Right atrium auricular region (tissue), 2 donors: Measurements from ENCODE around the gene PALD1. TPM values are rescaled to one million over a fixed set of nuclear protein-coding genes. Genes with fewer than 3 reads are reported as not detected.

ENCODE experiments used
- DNase-seq: peaks from one replicate; pipeline ENCODE4 v3.0.0-alpha.2; 2019; ENCODE audit warnings: low spot score
- H3K27ac ChIP-seq, 2 donors: fragments of 200-600 bp; sonication (generic); 1 replicate in 1 of 2; 2 replicates in 1 of 2; pipeline ENCODE4 v1.5.1; 2016 to 2019
- H3K27me3 ChIP-seq, 2 donors: fragments of 200-600 bp; sonication (generic); one replicate each; pipeline versions ENCODE4 v1.5.1 to v1.6.0; 2017 to 2019
- H3K36me3 ChIP-seq: fragments of 200-600 bp; sonication (generic); one replicate; pipeline ENCODE4 v1.5.1; 2016
- H3K4me1 ChIP-seq, 2 donors: fragments of 200-600 bp; sonication (generic); one replicate each; pipeline versions ENCODE4 v1.5.1 to v1.6.0; 2017 to 2019
- H3K4me3 ChIP-seq, 2 donors: fragments of 200-600 bp; sonication (generic); 1 replicate in 1 of 2; 2 replicates in 1 of 2; pipeline ENCODE4 v1.5.1; 2017 to 2019; ENCODE audit warnings: mild to moderate bottlenecking in 1 of 2, moderate library complexity in 1 of 2
- H3K9me3 ChIP-seq, 2 donors: fragments of 200-600 bp; sonication (generic); one replicate each; pipeline ENCODE4 v1.5.1; 2019
- total RNA-seq, 2 donors: library from RNA; depleted of rRNA; stranded (reverse); fragments of >200 nt; gene quantifications; one replicate each; pipeline ENCODE4 v1.1.0, GENCODE V29; 2016
- TF ChIP-seq, protein P1 (sequence below), 2 donors: fragments of 200-600 bp; sonication (generic); IDR thresholded peaks; one replicate each; pipeline ENCODE4 v1.5.1; 2019; ENCODE audit warnings: antibody characterized with exemption in 2 of 2

PALD1 gene
- total RNA-seq, 2 donors from 2014 or later, result 4.9 to 8.5 TPM

DNA sequence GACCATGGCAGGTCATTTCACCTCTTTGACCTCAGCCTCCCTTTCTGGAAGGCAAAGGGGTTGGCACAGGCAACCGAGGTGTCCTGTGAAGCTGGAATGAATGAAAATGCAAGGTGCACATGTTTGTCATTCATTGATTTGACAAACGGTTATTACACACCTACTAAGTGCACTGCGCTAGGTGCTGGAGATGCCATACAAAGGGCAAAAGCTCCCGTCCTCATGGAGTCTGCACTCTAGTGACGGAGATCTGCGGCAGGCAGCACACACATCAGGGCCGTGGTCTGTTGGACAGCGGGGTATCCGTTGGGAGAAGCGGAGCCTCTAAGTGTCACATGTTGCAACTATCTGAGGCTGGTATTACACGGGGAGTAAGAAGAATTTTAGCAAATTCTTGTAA is 79.7 kb downstream of the PALD1 start:
- Histone ChIP-seq H3K27me3 (no peaks in the 10 kb centered on the region), H3K27ac (no peak overlapping the region), H3K4me1 (peaks cover 0 to 44% of the 10 kb centered on the region in 2 donors), H3K36me3 (no peaks in the 10 kb centered on the region), H3K4me3 (no peak overlapping the region), H3K9me3 (no peaks in the 10 kb centered on the region)
- no peak for DNase-seq
- TF ChIP-seq, protein P1, sequence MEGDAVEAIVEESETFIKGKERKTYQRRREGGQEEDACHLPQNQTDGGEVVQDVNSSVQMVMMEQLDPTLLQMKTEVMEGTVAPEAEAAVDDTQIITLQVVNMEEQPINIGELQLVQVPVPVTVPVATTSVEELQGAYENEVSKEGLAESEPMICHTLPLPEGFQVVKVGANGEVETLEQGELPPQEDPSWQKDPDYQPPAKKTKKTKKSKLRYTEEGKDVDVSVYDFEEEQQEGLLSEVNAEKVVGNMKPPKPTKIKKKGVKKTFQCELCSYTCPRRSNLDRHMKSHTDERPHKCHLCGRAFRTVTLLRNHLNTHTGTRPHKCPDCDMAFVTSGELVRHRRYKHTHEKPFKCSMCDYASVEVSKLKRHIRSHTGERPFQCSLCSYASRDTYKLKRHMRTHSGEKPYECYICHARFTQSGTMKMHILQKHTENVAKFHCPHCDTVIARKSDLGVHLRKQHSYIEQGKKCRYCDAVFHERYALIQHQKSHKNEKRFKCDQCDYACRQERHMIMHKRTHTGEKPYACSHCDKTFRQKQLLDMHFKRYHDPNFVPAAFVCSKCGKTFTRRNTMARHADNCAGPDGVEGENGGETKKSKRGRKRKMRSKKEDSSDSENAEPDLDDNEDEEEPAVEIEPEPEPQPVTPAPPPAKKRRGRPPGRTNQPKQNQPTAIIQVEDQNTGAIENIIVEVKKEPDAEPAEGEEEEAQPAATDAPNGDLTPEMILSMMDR (IDR thresholded peaks at IDR 0.05), result no peak

DNA sequence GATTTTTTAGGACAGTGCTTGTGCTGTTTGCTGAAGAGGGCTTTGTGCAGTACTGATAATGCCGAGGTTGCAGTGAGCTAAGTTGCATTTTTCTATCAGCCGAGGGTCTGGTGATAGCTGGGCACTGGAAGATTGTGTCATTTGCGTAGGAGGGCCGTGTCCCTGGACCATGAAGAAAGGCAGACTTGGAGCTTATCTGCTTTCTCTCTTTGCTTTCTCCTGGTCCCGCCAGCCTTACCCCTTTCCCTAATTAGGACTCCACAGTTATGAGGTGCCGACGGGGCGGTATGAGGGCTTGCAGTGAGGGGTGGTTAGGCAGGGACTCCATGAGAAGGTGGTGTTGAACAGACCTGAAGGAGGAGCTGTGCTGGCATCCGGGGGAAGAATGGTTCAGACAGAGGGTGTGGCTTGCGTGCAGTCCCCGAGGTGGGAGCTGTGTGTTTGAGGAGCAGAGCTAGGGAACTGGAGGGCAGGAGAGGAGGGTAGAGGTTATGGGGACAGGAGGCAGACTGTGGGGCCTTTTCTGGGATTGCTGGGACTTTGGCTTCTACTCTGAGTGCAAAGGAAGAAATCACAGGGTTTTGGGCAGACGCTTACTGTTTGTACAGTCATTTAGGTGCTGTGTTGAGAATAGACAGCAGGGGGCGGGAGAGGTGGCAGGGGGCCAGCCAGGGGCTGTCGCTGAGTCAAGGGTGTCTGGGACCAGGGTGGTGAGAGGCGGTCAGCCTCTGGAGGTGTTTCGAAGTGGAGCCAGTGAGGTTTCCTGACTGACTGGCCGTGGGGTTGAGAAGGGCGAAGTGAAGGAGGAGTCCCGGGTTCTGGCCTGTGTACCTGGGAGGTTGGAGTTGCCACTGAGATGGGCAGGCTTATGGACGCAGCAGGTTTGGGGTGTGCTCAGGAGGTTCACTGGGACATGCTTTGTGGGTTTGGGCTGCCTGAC is 80.6 kb downstream of the PALD1 start:
- Histone ChIP-seq H3K4me3 (peak overlapping the region in 1 of 2 donors; percentile 24), H3K27ac (peak overlapping the region; percentile 57 to 58)

DNA sequence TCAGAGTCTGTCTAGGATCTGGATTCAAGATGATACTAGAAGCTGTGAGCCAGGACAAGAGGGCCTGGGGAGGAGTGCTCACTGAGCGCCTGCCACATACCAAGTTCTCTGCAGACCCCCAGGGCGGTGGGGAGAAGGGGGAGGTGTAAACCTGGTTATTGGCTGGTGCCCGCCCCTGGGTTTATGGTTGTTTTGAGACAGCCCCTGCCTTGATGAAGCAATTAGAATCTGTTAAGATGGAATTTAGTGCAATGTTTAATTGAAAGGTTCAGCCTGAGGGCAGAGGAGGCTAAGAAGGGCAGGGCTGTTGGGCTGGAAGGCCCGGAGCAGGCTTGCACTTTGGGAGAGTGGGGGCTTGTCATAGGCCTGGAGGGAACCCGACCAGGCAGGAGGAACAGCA is 81.3 kb downstream of the PALD1 start:
- Histone ChIP-seq H3K27ac (peak overlapping the region; percentile 57 to 58), H3K9me3 (no peaks in the 10 kb centered on the region), H3K4me1 (peaks cover 0 to 48% of the 10 kb centered on the region in 2 donors), H3K27me3 (no peaks in the 10 kb centered on the region), H3K36me3 (no peaks in the 10 kb centered on the region), H3K4me3 (no peak overlapping the region)
- TF ChIP-seq, protein P1 (IDR thresholded peaks at IDR 0.05), result no peak
- DNase-seq, result no peak

More for the DNA sequence above, 80.6 kb downstream of the PALD1 start:
- Histone ChIP-seq H3K27me3 (no peaks in the 10 kb centered on the region), H3K4me1 (peaks cover 0 to 44% of the 10 kb centered on the region in 2 donors), H3K36me3 (no peaks in the 10 kb centered on the region), H3K9me3 (no peaks in the 10 kb centered on the region)
- TF ChIP-seq, protein P1 (IDR thresholded peaks at IDR 0.05), result peak; percentile 41 to 69
- peak; percentile 75 for DNase-seq

DNA sequence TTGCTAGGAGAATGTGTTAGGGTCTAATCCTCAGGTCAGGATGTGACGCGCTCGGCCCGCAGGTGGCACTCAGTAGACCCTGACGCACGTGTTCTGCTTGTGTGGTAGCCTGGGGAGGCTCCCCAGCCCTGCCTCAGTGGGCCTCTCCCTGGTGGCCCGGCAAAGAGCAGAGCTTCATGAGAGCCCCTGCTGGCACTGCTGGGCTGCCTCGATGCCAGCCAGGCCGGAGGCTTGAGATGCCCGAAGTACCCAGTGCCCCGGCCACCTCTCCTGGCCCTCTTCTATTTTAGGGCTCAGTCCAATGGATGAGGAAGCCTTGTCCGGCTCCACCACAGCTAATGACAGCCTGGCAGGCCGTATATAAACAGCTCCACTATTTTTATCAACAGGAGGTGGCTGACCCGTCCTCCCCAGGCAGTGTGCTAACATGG is 82.0 kb downstream of the PALD1 start:
- no peak for DNase-seq
- TF ChIP-seq, protein P1 (IDR thresholded peaks at IDR 0.05), result no peak
- peak overlapping the region; percentile 57 to 58 for H3K27ac ChIP-seq

DNA sequence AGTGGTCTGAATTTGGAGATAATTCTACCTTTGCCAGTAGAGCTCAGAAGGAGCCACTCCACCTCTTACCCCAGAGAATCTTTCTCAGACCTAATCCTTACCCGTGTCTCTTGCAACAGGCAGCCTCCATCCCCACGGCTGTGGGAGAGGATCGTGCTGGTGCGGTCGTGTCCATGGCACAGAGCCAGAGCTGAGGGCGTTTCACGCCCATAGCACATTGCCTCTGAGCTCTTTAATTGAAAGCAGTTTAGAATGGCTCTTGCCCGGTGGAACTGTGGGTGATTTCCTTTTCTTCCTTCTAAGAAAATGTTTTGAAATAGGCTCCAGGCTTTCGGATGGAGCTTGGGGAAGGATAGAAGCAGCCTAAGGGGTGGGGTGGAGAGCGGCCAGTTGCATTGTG is 82.5 kb downstream of the PALD1 start:
- DNase-seq, result no peak
- peak overlapping the region; percentile 57 to 58 for H3K27ac ChIP-seq
- H3K4me1 ChIP-seq, result peaks cover 0 to 57% of the 10 kb centered on the region in 2 donors

More for the DNA sequence above, 82.0 kb downstream of the PALD1 start:
- Histone ChIP-seq H3K27me3 (no peaks in the 10 kb centered on the region), H3K36me3 (no peaks in the 10 kb centered on the region), H3K9me3 (no peaks in the 10 kb centered on the region), H3K4me3 (no peak overlapping the region), H3K4me1 (peaks cover 0 to 55% of the 10 kb centered on the region in 2 donors)

More for the DNA sequence above, 82.5 kb downstream of the PALD1 start:
- H3K27me3 ChIP-seq, result no peaks in the 10 kb centered on the region
- H3K9me3 ChIP-seq, result no peaks in the 10 kb centered on the region
- no peak overlapping the region for H3K4me3 ChIP-seq
- no peaks in the 10 kb centered on the region for H3K36me3 ChIP-seq
- TF ChIP-seq, protein P1 (IDR thresholded peaks at IDR 0.05), result no peak
